Stomach (tissue), 19 donors: ENCODE measurements around the gene MMP25. TPM values are rescaled to one million over a fixed set of nuclear protein-coding genes. Genes with fewer than 3 reads are reported as not detected.
A peak's percentile ranks its signal among the peaks of the same experiment; 100 is the strongest.

ENCODE experiments used
- DNase-seq, 2 donors: peaks; one replicate each; pipeline versions ENCODE4 v3.0.0 to v3.0.0-alpha.2; 2013 to 2019
- H3K27ac ChIP-seq, 5 donors: fragments of 200-600 bp in 4 of 5; sonication (generic) in 4 of 5; one replicate each; pipeline ENCODE4 v1.5.1; 2013 to 2019; ENCODE audit warnings: mild to moderate bottlenecking in 1 of 5, moderate library complexity in 1 of 5
- H3K27me3 ChIP-seq, 3 donors: fragments of 200-600 bp; sonication (generic); one replicate each; pipeline ENCODE4 v1.5.1; 2017 to 2019; ENCODE audit warnings: mixed run types in 1 of 3
- H3K36me3 ChIP-seq, 4 donors: fragments of 200-600 bp; sonication (generic); 1 replicate in 3 of 4; 2 replicates in 1 of 4; pipeline ENCODE4 v1.5.1; 2016 to 2019
- H3K4me1 ChIP-seq, 4 donors: fragments of 200-600 bp; sonication (generic); one replicate each; pipeline ENCODE4 v1.5.1; 2016 to 2019
- H3K4me3 ChIP-seq, 4 donors: fragments of 200-600 bp; sonication (generic) in 3 of 4; one replicate each; pipeline ENCODE4 v1.5.1; 2016 to 2019; ENCODE audit warnings: mild to moderate bottlenecking in 1 of 4
- H3K9me3 ChIP-seq, 4 donors: fragments of 200-600 bp; sonication (generic); one replicate each; pipeline ENCODE4 v1.5.1; 2016 to 2019
- CTCF ChIP-seq, 7 experiments: fragments of 450-650 bp in 4 of 7; fragments of 200-600 bp in 3 of 7; sonication (generic) in 3 of 7; IDR thresholded peaks; one replicate each; pipeline ENCODE4 v1.5.1; 2016 to 2019; ENCODE audit warnings: antibody characterized with exemption in 7 of 7, control low read depth in 2 of 7, mild to moderate bottlenecking in 1 of 7
- EP300 ChIP-seq: sonication (generic); formaldehyde crosslinking; IDR thresholded peaks from one replicate; pipeline ENCODE4 v1.6.1; 2017; ENCODE audit warnings: antibody characterized with exemption
- POLR2A ChIP-seq, 4 donors: fragments of 450-650 bp; IDR thresholded peaks; one replicate each; pipeline ENCODE4 v1.6.1; 2016; ENCODE audit warnings: antibody characterized with exemption in 4 of 4, control low read depth in 2 of 4, mild to moderate bottlenecking in 1 of 4, moderate library complexity in 1 of 4
- POLR2AphosphoS5 ChIP-seq, 3 donors: sonication (generic); formaldehyde crosslinking; IDR thresholded peaks; one replicate each; pipeline ENCODE4 v1.6.1; 2016; ENCODE audit warnings: antibody characterized with exemption in 3 of 3
- WGBS, 5 donors: extraction: QIAGEN DNeasy Blood & Tissue Kit in 3 of 5; methylation state at CpG; one replicate each; pipeline versions ENCODE4 v1.1.5 to v1.1.7; 2013 to 2018; 5-methylcytosine and 5-hydroxymethylcytosine counted together
- intact Hi-C: fragments of 100-400 bp; cut with DNase I; formaldehyde crosslinking; loops from one replicate; pipeline ENCODE4 v1.15.1; 2023; ENCODE audit warnings: low total_unique reads
- long read RNA-seq, 10 donors: transcript quantifications; one replicate each; lab custom pipeline, GENCODE V29; 2026
- polyA plus RNA-seq, 3 donors: library from polyadenylated mRNA; stranded (reverse); fragments of 200-250 nt; gene quantifications; one replicate each; pipeline ENCODE4 v1.2.3, GENCODE V29; 2013
- total RNA-seq, 5 donors: library from RNA; depleted of rRNA; stranded (reverse); fragments of >200 nt; gene quantifications; one replicate each; pipeline versions ENCODE4 v1.1.0 to v1.2.3, GENCODE V29; 2014 to 2016
- donor health status: healthy with polysubstance abuse.
- donor health status: Bipolar disorder and iron deficiency.
- donor health status: healthy.

Gene MMP25
- total RNA-seq (1 to 10 TPM in 2 of 5 donors, not detected in 3; 1.1 to 1.6 TPM), polyA plus RNA-seq (1 to 10 TPM in 1 of 3 donors, under 1 TPM in 2; 0.48 to 2.9 (median 0.61) TPM)
- long read RNA-seq, donor 1, result 0 reads
- long read RNA-seq, donor 2, result 0 reads
- long read RNA-seq, donor 3, result 0 reads
- long read RNA-seq, donor 4, result 0 reads
- long read RNA-seq, donor 5, result 0 reads
- long read RNA-seq, donor 6, result 0 reads
- long read RNA-seq, donor 7, result 0 reads
- long read RNA-seq, donor 8, result 0 reads
- long read RNA-seq, donor 9, result 0 reads
- long read RNA-seq, donor 10, result 0 reads

DNA sequence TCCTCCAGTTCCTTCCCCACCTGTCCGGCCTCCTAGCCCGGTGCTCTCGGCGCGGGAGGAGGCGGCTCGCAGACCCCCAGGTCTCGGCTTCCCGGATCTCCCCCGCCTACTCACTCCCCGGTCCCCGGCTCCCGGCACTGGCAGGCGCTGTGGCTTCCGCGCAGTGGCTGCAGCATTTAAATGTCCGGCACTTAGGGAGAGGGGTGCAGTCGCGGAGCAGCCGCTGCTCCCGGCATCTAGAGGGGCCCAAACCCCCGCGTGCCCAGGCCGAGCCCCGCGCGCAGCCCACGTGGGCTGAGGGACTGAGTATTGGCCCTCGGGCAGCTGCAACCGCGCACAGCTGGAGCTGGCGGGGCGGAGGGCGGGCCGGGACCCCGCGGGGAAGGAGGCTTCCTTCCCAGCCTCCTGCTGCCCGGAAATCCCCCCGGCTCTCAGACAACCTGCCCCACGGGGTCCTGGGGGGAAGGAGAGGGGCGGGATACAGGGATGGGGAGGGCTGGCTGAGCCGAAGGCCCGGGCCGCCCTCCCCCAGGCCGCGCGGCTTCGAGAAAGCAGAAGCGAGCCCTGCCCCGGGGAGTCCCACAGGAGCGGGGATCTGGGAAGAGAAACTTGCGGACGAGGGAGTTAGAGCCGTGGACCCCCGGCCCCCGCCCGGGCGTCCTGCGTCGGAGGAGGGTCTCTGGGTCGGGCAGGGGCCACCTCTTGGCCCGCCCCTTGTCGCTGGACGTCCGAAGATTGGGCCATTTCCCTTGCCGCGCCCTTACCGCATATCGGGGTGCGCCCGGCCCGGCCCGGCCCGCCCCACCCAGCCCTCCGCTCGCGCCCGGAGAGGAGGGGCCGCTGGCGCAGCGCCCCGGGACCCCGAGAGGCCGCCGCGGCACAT, at the start of gene MMP25:
TSS of gene MMP25 (plus strand) at position 804 of the 883 bp plus-strand sequence. CDS start 357 bp downstream, outside the sequence.
- peak within 1 kb of the TSS; percentile 46 to 69 (median 52) for H3K4me3 ChIP-seq
- WGBS, 5 donors, result 0 to 1% (median 1%) methylated on average over 29 to 84 of the region's 86 CpGs
- TF ChIP-seq EP300 (no peak), CTCF (IDR thresholded peaks at IDR 0.05) (no peak), POLR2A (IDR thresholded peaks at IDR 0.05) (no peak), POLR2AphosphoS5 (IDR thresholded peaks at IDR 0.05) (no peak)
- H3K4me1 ChIP-seq, result peaks cover 23 to 27% (median 25%) of the 10 kb centered on the region in 4 donors
- H3K36me3 ChIP-seq, result no peaks in the 10 kb centered on the region
- no peaks in the 10 kb centered on the region for H3K9me3 ChIP-seq
- H3K27ac ChIP-seq, result peak within 1 kb of the TSS in 4 of 5 donors; percentile 10 to 73 (median 44)
- intact Hi-C loops, result no loop called here
- peak in 1 of 2 donors; percentile 58 for DNase-seq
- H3K27me3 ChIP-seq, result peaks cover 19 to 98% (median 74%) of the 10 kb centered on the region in 3 donors

DNA sequence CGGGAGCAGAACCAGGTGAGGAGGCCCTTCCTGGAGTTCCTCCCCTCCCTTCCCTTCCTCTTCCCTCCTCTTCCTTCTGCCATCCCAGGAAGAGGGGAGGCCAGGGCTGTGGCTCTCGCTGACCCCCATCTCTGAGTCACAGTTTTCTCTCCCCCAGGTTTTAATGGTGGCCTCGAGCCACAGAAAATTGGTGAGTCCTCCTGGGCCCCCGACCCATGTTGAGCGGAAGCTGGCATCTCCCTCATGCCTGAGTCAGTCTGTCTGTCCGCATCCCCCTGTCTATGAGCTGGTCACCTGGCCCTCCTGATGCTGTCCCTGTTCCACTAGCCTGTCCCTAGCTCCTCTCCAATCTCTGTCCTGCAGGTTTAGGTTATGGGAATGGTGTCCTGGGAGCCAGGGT, 46.4 kb upstream of the MMP25 start:
- intact Hi-C loops, result no loop called here
- no peaks in the 10 kb centered on the region for H3K9me3 ChIP-seq
- no peak for TF ChIP-seq POLR2A (IDR thresholded peaks at IDR 0.05)
- no peak for TF ChIP-seq POLR2AphosphoS5 (IDR thresholded peaks at IDR 0.05)
- TF ChIP-seq CTCF (IDR thresholded peaks at IDR 0.05), result no peak
- TF ChIP-seq EP300, result no peak
- H3K4me1 ChIP-seq, result peaks cover 4 to 11% (median 8%) of the 10 kb centered on the region in 4 donors
- no peak for DNase-seq
- 78 to 90% (median 85%) methylated on average over 6 of the region's 6 CpGs for WGBS, 5 donors
- no peak overlapping the region for H3K4me3 ChIP-seq
- no peak overlapping the region for H3K27ac ChIP-seq
- H3K36me3 ChIP-seq, result no peaks in the 10 kb centered on the region
- peaks cover 0 to 69% (median 0%) of the 10 kb centered on the region in 3 donors for H3K27me3 ChIP-seq

DNA sequence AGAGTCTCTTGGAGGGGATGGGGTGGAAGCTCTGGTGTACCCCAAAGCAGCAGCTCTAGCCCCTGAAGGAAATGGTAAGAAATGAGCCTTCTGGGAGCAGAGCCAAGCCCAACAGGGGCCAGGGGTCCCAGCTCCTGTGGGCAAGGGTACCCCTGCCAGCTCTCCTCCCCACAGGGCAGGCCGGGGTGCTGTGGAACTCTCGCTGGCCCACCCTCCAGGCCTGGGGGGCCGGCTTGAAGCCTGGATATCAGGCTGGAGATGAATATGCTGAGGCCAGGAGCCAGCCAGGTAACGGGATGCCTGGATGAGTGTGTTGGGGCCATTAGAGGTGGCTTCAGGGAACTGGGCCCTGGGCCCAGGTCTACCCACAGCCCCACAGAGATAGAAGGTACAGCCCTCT, 45.8 kb upstream of the MMP25 start:
- no peak overlapping the region for H3K27ac ChIP-seq
- TF ChIP-seq CTCF (IDR thresholded peaks at IDR 0.05) (no peak), POLR2A (IDR thresholded peaks at IDR 0.05) (no peak)
- peaks cover 0 to 69% (median 0%) of the 10 kb centered on the region in 3 donors for H3K27me3 ChIP-seq
- 67 to 89% (median 84%) methylated on average over 4 of the region's 4 CpGs for WGBS, 5 donors
- intact Hi-C loops, result no loop called here
- DNase-seq, result no peak
- no peak overlapping the region for H3K4me3 ChIP-seq
- no peaks in the 10 kb centered on the region for H3K36me3 ChIP-seq
- peaks cover 4 to 15% (median 12%) of the 10 kb centered on the region in 4 donors for H3K4me1 ChIP-seq
- H3K9me3 ChIP-seq, result no peaks in the 10 kb centered on the region

GRCh38 chr16:3001316-3001715, 45.0 kb upstream of the MMP25 start:
- DNase-seq, result no peak
- Histone ChIP-seq H3K4me1 (peaks cover 4 to 23% (median 13%) of the 10 kb centered on the region in 4 donors), H3K4me3 (no peak overlapping the region), H3K9me3 (no peaks in the 10 kb centered on the region), H3K36me3 (no peaks in the 10 kb centered on the region), H3K27ac (no peak overlapping the region), H3K27me3 (peaks cover 0 to 71% (median 4%) of the 10 kb centered on the region in 3 donors)
- TF ChIP-seq POLR2AphosphoS5 (IDR thresholded peaks at IDR 0.05) (no peak), EP300 (no peak), CTCF (IDR thresholded peaks at IDR 0.05) (no peak), POLR2A (IDR thresholded peaks at IDR 0.05) (no peak)
- WGBS, 5 donors, result 67 to 86% (median 83%) methylated on average over 9 to 12 of the region's 12 CpGs
- intact Hi-C loops, result no loop called here
